ENCODE results near the gene NBAS. TPM values are rescaled to one million over a fixed set of nuclear protein-coding genes. Genes with fewer than 3 reads are reported as not detected.

NBAS gene
- total and polyA plus RNA-seq, 2 of the 4 experiments (the other 2 are of a cell fraction), result 22.3 to 105 TPM

DNA sequence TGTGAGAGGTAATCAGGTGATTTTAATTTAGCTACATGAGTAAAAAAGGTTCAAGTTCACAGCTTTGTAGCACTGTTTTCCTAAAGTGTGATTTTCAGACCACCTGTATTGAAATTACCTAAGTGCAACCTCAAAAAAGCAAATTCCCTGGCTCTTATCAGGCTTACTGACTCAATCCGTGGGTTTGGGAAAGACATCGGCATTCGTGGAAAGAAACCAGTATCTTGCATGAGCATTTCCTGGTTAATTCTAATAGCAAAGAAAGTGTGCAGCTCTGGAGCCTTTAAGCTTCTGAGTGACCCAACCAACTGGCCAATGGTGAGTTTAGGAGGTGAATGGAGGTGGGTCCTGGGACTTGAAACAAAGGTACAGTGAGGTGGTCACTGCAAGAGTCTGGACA lies 300.9 kb downstream of the NBAS start:
- CTCF ChIA-PET, result no interaction called here
- Histone ChIP-seq H2BK20ac (ENCODE audit: low read depth, low read length) (no peak overlapping the region), H4K5ac (ENCODE audit: low read depth, low read length) (no peak overlapping the region)

More for the DNA sequence above, 300.9 kb downstream of the NBAS start:
- no peaks in the 10 kb centered on the region for H3K9me3 ChIP-seq (ENCODE audit: control insufficient read depth, insufficient read depth, low read length)
- H3K9me1 ChIP-seq (ENCODE audit: insufficient read depth, low read length), result no peaks in the 10 kb centered on the region
- no peak overlapping the region for H3K23ac ChIP-seq (ENCODE audit: low read depth, low read length)
- H3K4me2 ChIP-seq (ENCODE audit: low read depth, low read length), result no peak overlapping the region
- ATAC-seq (ENCODE audit: low read depth) (no peak), DNase-seq (no peak)
- H3K79me1 ChIP-seq (ENCODE audit: low read depth in 1 of 2, low read length in 2 of 2), result no peaks in the 10 kb centered on the region; a peak in 2 of 4 replicates
- H3K4ac ChIP-seq (ENCODE audit: low read depth, low read length), result no peak overlapping the region
- H3K36me3 ChIP-seq (ENCODE audit: control insufficient read depth, insufficient read depth, low read length), result peaks cover 5% of the 10 kb centered on the region; the same call in 1 of the 2 replicates
- H4K20me1 ChIP-seq (ENCODE audit: insufficient read depth, low read length), result no peaks in the 10 kb centered on the region
- no peak overlapping the region for H2BK120ac ChIP-seq (ENCODE audit: low read depth, low read length)
- POLR2A ChIA-PET (ENCODE audit: unreplicated experiment), result no interaction called here
- 100% methylated on average over 3 of the region's 3 CpGs; no CpG with 5 or more reads in 1 of the 2 experiments for WGBS, 2 experiments (ENCODE audit: extremely low coverage in 2 of 2, insufficient read length in 1 of 2)
- in situ Hi-C loops (cut with MboI; ENCODE audit: low sequenced_read_pairs) (no loop called here), intact Hi-C loops (cut with micrococcal nuclease) (no loop called here), dilution Hi-C loops (cut with HindIII; ENCODE audit: low sequenced_read_pairs, unreplicated experiment) (no loop called here)
- H3K18ac ChIP-seq (ENCODE audit: low read depth, low read length), result no peak overlapping the region
- H3K56ac ChIP-seq (ENCODE audit: extremely low read depth, insufficient read depth, low read length), result no peak overlapping the region
- TF ChIP-seq CHD1 (IDR thresholded peaks at IDR 0.05; ENCODE audit: low read depth, low read length) (no peak), SMC3 (IDR thresholded peaks at IDR 0.05; ENCODE audit: low read depth, low read length) (no peak), RFX5 (IDR thresholded peaks at IDR 0.05; ENCODE audit: low read depth, low read length) (no peak), MXI1 (IDR thresholded peaks at IDR 0.05; ENCODE audit: borderline replicate concordance, low read depth, low read length) (no peak), RAD21 (IDR thresholded peaks at IDR 0.05; ENCODE audit: low read length) (no peak), POLR2A (IDR thresholded peaks at IDR 0.05; ENCODE audit: low read depth, low read length) (no peak)
- no peak overlapping the region for H4K8ac ChIP-seq (ENCODE audit: low read depth in 2 of 2, low read length in 2 of 2)
- H3K27ac ChIP-seq (ENCODE audit: insufficient read depth, low read length), result no peak overlapping the region
- H4K91ac ChIP-seq (ENCODE audit: insufficient read depth, low read depth, low read length), result no peak overlapping the region
- no peaks in the 10 kb centered on the region for H3K27me3 ChIP-seq (ENCODE audit: control insufficient read depth, insufficient read depth, low read length)
- no TSS peak for BruUV-seq (replicated peaks)
- no peak overlapping the region for H2AFZ ChIP-seq (replicated peaks; ENCODE audit: low read length, poor library complexity)
- no peak overlapping the region for H3K9ac ChIP-seq (ENCODE audit: low read depth, low read length)
- H2AK9ac ChIP-seq (replicated peaks; ENCODE audit: low read depth, low read length, poor library complexity), result no peak overlapping the region
- H2BK5ac ChIP-seq (ENCODE audit: low read depth, low read length, poor library complexity, severe bottlenecking), result no peak overlapping the region
- no peak overlapping the region for H3K14ac ChIP-seq (replicated peaks; ENCODE audit: low read depth, low read length)
- no peaks in the 10 kb centered on the region for H3K4me1 ChIP-seq (ENCODE audit: control insufficient read depth, insufficient read depth, low read length)
- no peak overlapping the region for H3K4me3 ChIP-seq (ENCODE audit: insufficient read depth, low read depth, low read length)
- H2AK5ac ChIP-seq (ENCODE audit: low read depth, low read length), result no peak overlapping the region
- no peak overlapping the region for H2BK15ac ChIP-seq (ENCODE audit: low read depth, low read length)

Measured in IMR-90 (cell line).